ENCODE results near the gene GADL1.

GADL1 gene

GRCh38 chr3:30720586-30721313 is 173.7 kb downstream of the GADL1 start:
- Histone ChIP-seq H3K27me3 (ENCODE audit: control insufficient read depth in 5 of 5, insufficient read depth in 4 of 5, low read length in 5 of 5) (no peaks in the 10 kb centered on the region), H3K9ac (ENCODE audit: low read length in 5 of 5) (no peak overlapping the region), H3K27ac (ENCODE audit: low read depth, low read length) (no peak overlapping the region), H3K4me1 (ENCODE audit: control insufficient read depth in 5 of 5, insufficient read depth in 5 of 5, low read length in 5 of 5) (no peaks in the 10 kb centered on the region), H3K9me3 (ENCODE audit: control insufficient read depth in 5 of 5, low read length in 5 of 5) (no peaks in the 10 kb centered on the region), H3K36me3 (ENCODE audit: control insufficient read depth in 5 of 5, insufficient read depth in 5 of 5, low read length in 5 of 5) (no peaks in the 10 kb centered on the region), H3K4me3 (ENCODE audit: low read depth in 1 of 5, low read length in 5 of 5) (no peak overlapping the region)

GRCh38 chr3:30719536-30719935 is 174.9 kb downstream of the GADL1 start:
- no peaks in the 10 kb centered on the region for H3K9me3 ChIP-seq (ENCODE audit: control insufficient read depth in 5 of 5, low read length in 5 of 5)
- no peak overlapping the region for H3K4me3 ChIP-seq (ENCODE audit: low read depth in 1 of 5, low read length in 5 of 5)
- H3K36me3 ChIP-seq (ENCODE audit: control insufficient read depth in 5 of 5, insufficient read depth in 5 of 5, low read length in 5 of 5): no peaks in the 10 kb centered on the region
- H3K9ac ChIP-seq (ENCODE audit: low read length in 5 of 5): no peak overlapping the region
- H3K4me1 ChIP-seq (ENCODE audit: control insufficient read depth in 5 of 5, insufficient read depth in 5 of 5, low read length in 5 of 5): no peaks in the 10 kb centered on the region
- no peaks in the 10 kb centered on the region for H3K27me3 ChIP-seq (ENCODE audit: control insufficient read depth in 5 of 5, insufficient read depth in 4 of 5, low read length in 5 of 5)
- no peak overlapping the region for H3K27ac ChIP-seq (ENCODE audit: low read depth, low read length)

GRCh38 chr3:30713885-30714503 is 180.5 kb downstream of the GADL1 start:
- Histone ChIP-seq H3K36me3 (ENCODE audit: control insufficient read depth in 5 of 5, insufficient read depth in 5 of 5, low read length in 5 of 5) (no peaks in the 10 kb centered on the region), H3K9ac (ENCODE audit: low read length in 5 of 5) (no peak overlapping the region), H3K27ac (ENCODE audit: low read depth, low read length) (no peak overlapping the region), H3K4me1 (ENCODE audit: control insufficient read depth in 5 of 5, insufficient read depth in 5 of 5, low read length in 5 of 5) (peaks cover 0 to 4% (median 0%) of the 10 kb centered on the region in 5 donors), H3K9me3 (ENCODE audit: control insufficient read depth in 5 of 5, low read length in 5 of 5) (no peaks in the 10 kb centered on the region), H3K4me3 (ENCODE audit: low read depth in 1 of 5, low read length in 5 of 5) (no peak overlapping the region), H3K27me3 (ENCODE audit: control insufficient read depth in 5 of 5, insufficient read depth in 4 of 5, low read length in 5 of 5) (no peaks in the 10 kb centered on the region)

GRCh38 chr3:30712991-30713390 is 181.5 kb downstream of the GADL1 start:
- H3K9me3 ChIP-seq (ENCODE audit: control insufficient read depth in 5 of 5, low read length in 5 of 5): no peaks in the 10 kb centered on the region
- H3K4me3 ChIP-seq (ENCODE audit: low read depth in 1 of 5, low read length in 5 of 5): no peak overlapping the region
- peaks cover 0 to 4% (median 0%) of the 10 kb centered on the region in 5 donors for H3K4me1 ChIP-seq (ENCODE audit: control insufficient read depth in 5 of 5, insufficient read depth in 5 of 5, low read length in 5 of 5)

GRCh38 chr3:30711867-30712266 is 182.6 kb downstream of the GADL1 start:
- H3K27ac ChIP-seq (ENCODE audit: low read depth, low read length): no peak overlapping the region
- H3K9ac ChIP-seq (ENCODE audit: low read length in 5 of 5): no peak overlapping the region
- no peaks in the 10 kb centered on the region for H3K9me3 ChIP-seq (ENCODE audit: control insufficient read depth in 5 of 5, low read length in 5 of 5)
- no peaks in the 10 kb centered on the region for H3K27me3 ChIP-seq (ENCODE audit: control insufficient read depth in 5 of 5, insufficient read depth in 4 of 5, low read length in 5 of 5)
- no peak overlapping the region for H3K4me3 ChIP-seq (ENCODE audit: low read depth in 1 of 5, low read length in 5 of 5)
- H3K4me1 ChIP-seq (ENCODE audit: control insufficient read depth in 5 of 5, insufficient read depth in 5 of 5, low read length in 5 of 5): peaks cover 0 to 4% (median 0%) of the 10 kb centered on the region in 5 donors
- H3K36me3 ChIP-seq (ENCODE audit: control insufficient read depth in 5 of 5, insufficient read depth in 5 of 5, low read length in 5 of 5): no peaks in the 10 kb centered on the region

More at GRCh38 chr3:30712991-30713390, 181.5 kb downstream of the GADL1 start:
- H3K9ac ChIP-seq (ENCODE audit: low read length in 5 of 5): no peak overlapping the region
- H3K36me3 ChIP-seq (ENCODE audit: control insufficient read depth in 5 of 5, insufficient read depth in 5 of 5, low read length in 5 of 5): no peaks in the 10 kb centered on the region
- H3K27ac ChIP-seq (ENCODE audit: low read depth, low read length): no peak overlapping the region
- no peaks in the 10 kb centered on the region for H3K27me3 ChIP-seq (ENCODE audit: control insufficient read depth in 5 of 5, insufficient read depth in 4 of 5, low read length in 5 of 5)

- H3K27me3 ChIP-seq (ENCODE audit: control insufficient read depth in 5 of 5, insufficient read depth in 4 of 5, low read length in 5 of 5): no peaks in the 10 kb centered on the region
- H3K4me1 ChIP-seq (ENCODE audit: control insufficient read depth in 5 of 5, insufficient read depth in 5 of 5, low read length in 5 of 5): peaks cover 0 to 4% (median 0%) of the 10 kb centered on the region in 5 donors
- H3K4me3 ChIP-seq (ENCODE audit: low read depth in 1 of 5, low read length in 5 of 5): no peak overlapping the region
- H3K36me3 ChIP-seq (ENCODE audit: control insufficient read depth in 5 of 5, insufficient read depth in 5 of 5, low read length in 5 of 5): no peaks in the 10 kb centered on the region
- no peak overlapping the region for H3K9ac ChIP-seq (ENCODE audit: low read length in 5 of 5)
- no peaks in the 10 kb centered on the region for H3K9me3 ChIP-seq (ENCODE audit: control insufficient read depth in 5 of 5, low read length in 5 of 5)
- H3K27ac ChIP-seq (ENCODE audit: low read depth, low read length): no peak overlapping the region
Observed at GRCh38 chr3:30711151-30711550, 183.3 kb downstream of the GADL1 start.

GRCh38 chr3:30710017-30710416 is 184.4 kb downstream of the GADL1 start:
- Histone ChIP-seq H3K36me3 (ENCODE audit: control insufficient read depth in 5 of 5, insufficient read depth in 5 of 5, low read length in 5 of 5) (no peaks in the 10 kb centered on the region), H3K4me1 (ENCODE audit: control insufficient read depth in 5 of 5, insufficient read depth in 5 of 5, low read length in 5 of 5) (peaks cover 0 to 4% (median 0%) of the 10 kb centered on the region in 5 donors), H3K9me3 (ENCODE audit: control insufficient read depth in 5 of 5, low read length in 5 of 5) (no peaks in the 10 kb centered on the region), H3K27ac (ENCODE audit: low read depth, low read length) (no peak overlapping the region), H3K4me3 (ENCODE audit: low read depth in 1 of 5, low read length in 5 of 5) (no peak overlapping the region), H3K27me3 (ENCODE audit: control insufficient read depth in 5 of 5, insufficient read depth in 4 of 5, low read length in 5 of 5) (no peaks in the 10 kb centered on the region), H3K9ac (ENCODE audit: low read length in 5 of 5) (no peak overlapping the region)

- no peak overlapping the region for H3K9ac ChIP-seq (ENCODE audit: low read length in 5 of 5)
- H3K9me3 ChIP-seq (ENCODE audit: control insufficient read depth in 5 of 5, low read length in 5 of 5): peaks cover 0 to 1% (median 0%) of the 10 kb centered on the region in 5 donors
- H3K27me3 ChIP-seq (ENCODE audit: control insufficient read depth in 5 of 5, insufficient read depth in 4 of 5, low read length in 5 of 5): no peaks in the 10 kb centered on the region
- H3K27ac ChIP-seq (ENCODE audit: low read depth, low read length): no peak overlapping the region
- H3K4me3 ChIP-seq (ENCODE audit: low read depth in 1 of 5, low read length in 5 of 5): no peak overlapping the region
- H3K4me1 ChIP-seq (ENCODE audit: control insufficient read depth in 5 of 5, insufficient read depth in 5 of 5, low read length in 5 of 5): peaks cover 0 to 4% (median 0%) of the 10 kb centered on the region in 5 donors
- H3K36me3 ChIP-seq (ENCODE audit: control insufficient read depth in 5 of 5, insufficient read depth in 5 of 5, low read length in 5 of 5): no peaks in the 10 kb centered on the region
Observed at GRCh38 chr3:30708472-30708871, 186.0 kb downstream of the GADL1 start.

GRCh38 chr3:30707825-30708224 is 186.6 kb downstream of the GADL1 start:
- no peak overlapping the region for H3K4me3 ChIP-seq (ENCODE audit: low read depth in 1 of 5, low read length in 5 of 5)
- H3K27me3 ChIP-seq (ENCODE audit: control insufficient read depth in 5 of 5, insufficient read depth in 4 of 5, low read length in 5 of 5): no peaks in the 10 kb centered on the region
- no peak overlapping the region for H3K27ac ChIP-seq (ENCODE audit: low read depth, low read length)
- H3K4me1 ChIP-seq (ENCODE audit: control insufficient read depth in 5 of 5, insufficient read depth in 5 of 5, low read length in 5 of 5): peaks cover 0 to under 1% (median 0%) of the 10 kb centered on the region in 5 donors
- H3K9ac ChIP-seq (ENCODE audit: low read length in 5 of 5): no peak overlapping the region
- no peaks in the 10 kb centered on the region for H3K36me3 ChIP-seq (ENCODE audit: control insufficient read depth in 5 of 5, insufficient read depth in 5 of 5, low read length in 5 of 5)
- H3K9me3 ChIP-seq (ENCODE audit: control insufficient read depth in 5 of 5, low read length in 5 of 5): peaks cover 0 to 7% (median 4%) of the 10 kb centered on the region in 5 donors
